GM12878 (cell line): ENCODE results near the gene ST3GAL5. TPM values are rescaled to one million over a fixed set of nuclear protein-coding genes. Genes with fewer than 3 reads are reported as not detected.

Experiments used
- ATAC-seq: fragments of 200-7000 bp; cut with Tn5 transposase; 3 replicates; pipeline ENCODE4 v1.9.1; 2020; ENCODE audit warnings: mild to moderate bottlenecking, moderate library complexity
- BruUV-seq: library from RNA; stranded (reverse); fragments of 400-500 nt; replicated peaks from 2 replicates; lab custom pipeline; 2021; lab: Mats Ljungman, UMichigan
- CTCF ChIA-PET: fragments of 300-600 bp; sonication (Branson Sonifier 250); formaldehyde crosslinking; extraction: SDS; loops from one replicate; lab custom pipeline; 2021; ENCODE audit warnings: inconsistent platforms; lab: Yijun Ruan, JAX
- POLR2A ChIA-PET: fragments of 350-600 bp; formaldehyde crosslinking; extraction: SDS; loops from one replicate; lab custom pipeline; 2021; ENCODE audit warnings: inconsistent platforms; lab: Charles Lee
- RAD21 ChIA-PET: fragments of 300-600 bp; sonication (Branson Sonifier 250); formaldehyde crosslinking; loops from one replicate; lab custom pipeline; 2023; ENCODE audit warnings: antibody characterized with exemption; ENCODE audit not compliant: unreplicated experiment; lab: Charles Lee
- SMC1A ChIA-PET: fragments of 300-600 bp; sonication (Branson Sonifier 250); formaldehyde crosslinking; loops from one replicate; lab custom pipeline; 2023; ENCODE audit not compliant: unreplicated experiment, uncharacterized antibody; lab: Charles Lee
- DNase-seq: peaks from one replicate; pipeline ENCODE4 v3.0.0-alpha.2; 2011; ENCODE audit warnings: low read depth, low spot score
- FAIRE-seq: peaks from 3 replicates; lab custom pipeline; 2011; peaks lifted over from hg19 to GRCh38; lab: Jason Lieb, UNC
- H2AFZ ChIP-seq: 2 replicates; pipeline ENCODE4 v1.6.0; 2011; ENCODE audit warnings: low read depth, low read length, control low read depth; ENCODE audit not compliant: control insufficient read depth
- H3K27ac ChIP-seq: 2 replicates; pipeline ENCODE4 v1.5.1; 2011; ENCODE audit warnings: control low read depth; ENCODE audit not compliant: control insufficient read depth, insufficient read depth
- H3K27me3 ChIP-seq, 2 experiments: replicated peaks in 1 of 2; 2 replicates each; pipeline versions ENCODE4 v1.6.0 to v1.6.1; 2011; ENCODE audit warnings: low read length in 1 of 2; ENCODE audit not compliant: control insufficient read depth in 2 of 2, insufficient read depth in 2 of 2
- H3K36me3 ChIP-seq, 2 experiments: 2 replicates each; pipeline ENCODE4 v1.5.1; 2011; ENCODE audit warnings: low read length in 1 of 2; ENCODE audit not compliant: control insufficient read depth in 2 of 2, insufficient read depth in 2 of 2
- H3K4me1 ChIP-seq: 2 replicates; pipeline ENCODE4 v1.6.1; 2011; ENCODE audit warnings: mild to moderate bottlenecking, low read length, moderate library complexity, mixed read lengths; ENCODE audit not compliant: control insufficient read depth, insufficient read depth
- H3K4me2 ChIP-seq: 2 replicates; pipeline ENCODE4 v1.6.0; 2011; ENCODE audit warnings: control low read depth; ENCODE audit not compliant: control insufficient read depth, insufficient read depth
- H3K4me3 ChIP-seq: fragments of 200-600 bp; sonication (generic); 2 replicates; pipeline ENCODE4 v1.5.1; 2016
- H3K79me2 ChIP-seq: 2 replicates; pipeline ENCODE4 v1.6.0; 2011; ENCODE audit warnings: low read length; ENCODE audit not compliant: control insufficient read depth, insufficient read depth
- H3K9ac ChIP-seq: 2 replicates; pipeline ENCODE4 v1.8.0; 2011; ENCODE audit warnings: low read length, control low read depth, mixed read lengths; ENCODE audit not compliant: control insufficient read depth, insufficient read depth
- H3K9me3 ChIP-seq: replicated peaks from 3 replicates; pipeline ENCODE4 v1.5.1; 2011; ENCODE audit warnings: mild to moderate bottlenecking, low read length; ENCODE audit not compliant: control insufficient read depth, insufficient read depth
- H4K20me1 ChIP-seq: 2 replicates; pipeline ENCODE4 v1.6.0; 2011; ENCODE audit not compliant: control insufficient read depth, insufficient read depth
- CUX1 ChIP-seq: IDR thresholded peaks from 2 replicates; pipeline ENCODE4 v1.6.1; 2012; ENCODE audit warnings: improper control_type of control experiment, low read depth, low read length; ENCODE audit not compliant: insufficient replicate concordance
- RAD21 ChIP-seq: IDR thresholded peaks from 2 replicates; pipeline ENCODE4 v1.6.1; 2011; ENCODE audit warnings: mild to moderate bottlenecking, low read depth, low read length, moderate library complexity; ENCODE audit not compliant: insufficient read depth
- RCOR1 ChIP-seq: conservative IDR thresholded peaks from 2 replicates; pipeline ENCODE4 v1.6.1; 2012; ENCODE audit warnings: low read depth, low read length, improper control_type of control experiment
- SPI1 ChIP-seq: IDR thresholded peaks from 2 replicates; pipeline ENCODE4 v1.6.1; 2011; ENCODE audit warnings: low read depth, mild to moderate bottlenecking, low read length, moderate library complexity, borderline replicate concordance; ENCODE audit not compliant: insufficient read depth
- SUZ12 ChIP-seq: fragments of 200-600 bp; sonication (generic); IDR thresholded peaks from one replicate; pipeline ENCODE4 v1.6.1; 2018; ENCODE audit warnings: antibody characterized with exemption, mild to moderate bottlenecking; ENCODE audit not compliant: unreplicated experiment
- WGBS: methylation state at CpG from one replicate; pipeline ENCODE4 v1.1.6; 2016; ENCODE audit warnings: low lambda C conversion rate; ENCODE audit not compliant: insufficient replicate concordance, insufficient coverage; ENCODE audit errors: missing lambda C conversion rate; 5-methylcytosine and 5-hydroxymethylcytosine counted together
- in situ Hi-C: fragments of 300-500 bp; cut with MboI; formaldehyde crosslinking; loops from 9 replicates; pipeline ENCODE4 v1.14.3; 2018; ENCODE audit warnings: mixed read lengths
- intact Hi-C: fragments of 100-400 bp; cut with micrococcal nuclease; formaldehyde crosslinking; loops from one replicate; pipeline ENCODE4 v1.14.2; 2022; ENCODE audit not compliant: unreplicated experiment
- polyA plus RNA-seq, 11 experiments: library from polyadenylated mRNA; depleted of rRNA in 4 of 11; unstranded in 6 of 11; stranded (reverse) in 5 of 11; fragments of >200 nt; fragmentation: Nextera tagmentation in 4 of 11; fragmentation: Illumina TruSeq in 1 of 11; extraction: Ambion mirVana in 4 of 11; extraction: Trizol in 1 of 11; gene quantifications; 1 replicate in 1 of 11; 2 replicates in 10 of 11; pipeline versions ENCODE4 v1.2.1 to v1.2.3, GENCODE V29; 2011 to 2016; ENCODE audit warnings: inconsistent platforms in 2 of 11, missing spikeins in 2 of 11, low read depth in 1 of 11
- total RNA-seq, 4 experiments: library from RNA; depleted of rRNA in 3 of 4; stranded (reverse); fragments of >200 nt in 3 of 4; fragmentation: Illumina TruSeq in 1 of 4; extraction: Trizol in 1 of 4; gene quantifications; 2 replicates each; pipeline versions ENCODE4 v1.2.1 to v1.2.3, GENCODE V29; 2013 to 2021

The ST3GAL5 gene
- total and polyA plus RNA-seq, 10 of the 15 experiments (the other 5 are each of a cell fraction or from before 2014, with no cell fraction given), result 5.2 to 60.9 (median 10.2) TPM

- BruUV-seq, result no TSS peak
- Histone ChIP-seq H3K36me3 (no peaks in the 10 kb centered on the region), H3K27ac (no peak overlapping the region), H3K4me3 (no peak overlapping the region), H3K79me2 (no peaks in the 10 kb centered on the region), H2AFZ (no peak overlapping the region), H3K9me3 (no peaks in the 10 kb centered on the region), H4K20me1 (no peaks in the 10 kb centered on the region), H3K4me2 (no peak overlapping the region), H3K27me3 (peaks cover 4 to 8% of the 10 kb centered on the region in 2 experiments; a peak in 3 of 4 replicates), H3K4me1 (no peaks in the 10 kb centered on the region), H3K9ac (no peak overlapping the region)
- ChIA-PET CTCF (interaction anchor here (1.0 to 1.4 kb wide), 2 partner anchors 65 to 74 kb away, joined by 3 to 4 read pairs; no protein-coding TSS in a partner anchor), SMC1A (no interaction called here), RAD21 (no interaction called here), POLR2A (no interaction called here)
- FAIRE-seq, result no peak
- TF ChIP-seq SPI1, result no peak
- TF ChIP-seq SUZ12, result no peak
- TF ChIP-seq CUX1, result no peak
- TF ChIP-seq RAD21, result no peak
- no peak for TF ChIP-seq RCOR1
- no peak for ATAC-seq
- no peak for DNase-seq
- in situ Hi-C loops, result no loop called here
- WGBS, result 28% methylated on average over 3 of the region's 3 CpGs
- intact Hi-C loops, result no loop called here
Observed at GRCh38 chr2:85794038-85794441, 94.8 kb downstream of the ST3GAL5 start.
